Ishikawa (cell line): ENCODE measurements around the gene SALL1.

Experiments used
- CREB1 ChIP-seq: IDR thresholded peaks from 2 replicates; pipeline ENCODE4 v1.6.1; 2012; ENCODE audit warnings: low read depth
- TAF1 ChIP-seq: IDR thresholded peaks from 2 replicates; pipeline ENCODE4 v1.6.1; 2012; ENCODE audit warnings: low read depth, mild to moderate bottlenecking
- TEAD4 ChIP-seq: IDR thresholded peaks from 2 replicates; pipeline ENCODE4 v1.6.1; 2012
- TF ChIP-seq, protein P1 (sequence below): IDR thresholded peaks from 2 replicates; pipeline ENCODE4 v1.6.1; 2012

DNA sequence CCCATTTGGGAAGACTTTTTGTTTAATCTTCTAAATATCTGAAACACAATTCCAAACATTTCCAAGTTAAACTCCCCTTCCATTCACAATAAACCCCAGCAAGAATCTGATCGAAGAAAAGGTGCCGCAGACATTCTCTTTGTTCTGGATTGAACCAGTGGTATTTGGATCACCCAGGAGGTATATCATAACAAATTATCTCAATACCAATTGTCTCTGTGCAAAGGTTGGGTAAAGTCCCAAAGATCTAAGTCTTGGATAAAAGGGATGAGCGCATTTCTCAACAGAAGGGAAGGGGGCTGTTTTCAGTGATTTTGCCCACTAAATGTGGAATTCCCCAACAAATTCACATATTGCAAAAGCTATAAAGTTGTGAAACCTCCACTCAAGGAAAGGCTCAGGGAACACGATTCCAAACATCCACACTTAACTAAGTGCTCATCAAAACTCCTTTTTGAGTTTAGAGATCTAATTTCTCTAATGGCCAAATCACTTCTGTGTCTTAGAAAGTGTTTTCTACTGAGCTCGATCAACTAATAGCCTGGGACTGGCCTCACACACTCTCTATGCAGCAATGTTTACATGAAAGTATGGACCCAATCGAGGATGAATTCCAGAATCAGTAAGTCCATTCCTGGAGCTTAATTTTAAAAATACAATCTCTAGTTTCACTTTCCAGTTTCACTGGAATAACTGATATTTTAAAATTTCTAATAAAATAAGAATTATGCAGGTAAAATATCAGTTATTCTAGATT is 30.9 kb downstream of the SALL1 start:
- TF ChIP-seq TEAD4 (no peak), TAF1 (no peak), CREB1 (no peak)
- TF ChIP-seq, protein P1, sequence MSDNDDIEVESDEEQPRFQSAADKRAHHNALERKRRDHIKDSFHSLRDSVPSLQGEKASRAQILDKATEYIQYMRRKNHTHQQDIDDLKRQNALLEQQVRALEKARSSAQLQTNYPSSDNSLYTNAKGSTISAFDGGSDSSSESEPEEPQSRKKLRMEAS: no peak
